Naive thymus-derived CD8-positive, alpha-beta T cell (primary cell): ENCODE measurements around the gene EMD. TPM values are rescaled to one million over a fixed set of nuclear protein-coding genes. Genes with fewer than 3 reads are reported as not detected.
"Not testable (repeated sequence)": the region's sequence is repeated elsewhere in the genome, so short reads cannot be mapped to it uniquely, and the experiment has no call there.

Experiments
- ATAC-seq, 2 donors: fragments of 150-1000 bp; cut with Tn5 transposase in 1 of 2; sonication (Bioruptor Pico), chemical (Tn5 transposase) in 1 of 2; 1 replicate in 1 of 2; 2 replicates in 1 of 2; pipeline ENCODE4 v1.10.0; 2021; ENCODE audit warnings: mild to moderate bottlenecking in 2 of 2, moderate library complexity in 2 of 2
- POLR2A ChIA-PET: fragments of 350-600 bp; sonication (Branson Sonifier 250); formaldehyde crosslinking; loops from one replicate; lab custom pipeline; 2021; ENCODE audit warnings: antibody characterized with exemption; lab: Charles Lee
- DNase-seq, 10 donors: peaks; one replicate each; pipeline versions ENCODE4 v3.0.0 to v3.0.0-alpha.2; 2020 to 2022
- H3K27ac Mint-ChIP-seq, 10 donors: one replicate each; pipeline ENCODE4 v1.8.0; 2020 to 2022; ENCODE audit warnings: mild to moderate bottlenecking in 10 of 10, mixed read lengths in 10 of 10, moderate library complexity in 4 of 10, inconsistent platforms in 1 of 10
- H3K27me3 Mint-ChIP-seq, 5 donors: one replicate each; pipeline ENCODE4 v1.8.0; 2021 to 2022; ENCODE audit warnings: mixed read lengths in 5 of 5
- H3K36me3 Mint-ChIP-seq, 3 donors: one replicate each; pipeline ENCODE4 v1.8.0; 2020 to 2022; ENCODE audit warnings: mixed read lengths in 3 of 3, mild to moderate bottlenecking in 2 of 3, inconsistent platforms in 1 of 3
- H3K4me1 Mint-ChIP-seq, 4 donors: one replicate each; pipeline ENCODE4 v1.8.0; 2021 to 2022; ENCODE audit warnings: mixed read lengths in 4 of 4
- H3K4me3 Mint-ChIP-seq, 10 donors: one replicate each; pipeline ENCODE4 v1.8.0; 2020 to 2022; ENCODE audit warnings: mild to moderate bottlenecking in 10 of 10, mixed read lengths in 10 of 10, moderate library complexity in 6 of 10, inconsistent platforms in 1 of 10
- H3K9me3 Mint-ChIP-seq, 9 donors: one replicate each; pipeline ENCODE4 v1.8.0; 2020 to 2022; ENCODE audit warnings: mixed read lengths in 9 of 9, mild to moderate bottlenecking in 3 of 9, inconsistent platforms in 1 of 9, moderate library complexity in 1 of 9
- polyA plus RNA-seq, 3 donors: library from polyadenylated mRNA; unstranded; fragments of 300-500 nt; fragmentation: Illumina TruSeq; gene quantifications; one replicate each; pipeline ENCODE4 v1.2.3, GENCODE V29; 2021
- total RNA-seq, 8 experiments: library from RNA in 2 of 8; stranded (reverse) in 2 of 8; gene quantifications; one replicate each; pipeline ENCODE4 v1.2.3 and lab custom pipeline; 2021 to 2026

Gene EMD
- total RNA-seq: 10 to 100 TPM; 90.4 to 95.4 TPM
- polyA plus RNA-seq: 10 to 100 TPM; 35.5 to 37.1 (median 35.7) TPM
- 44.6 to 99.4 (median 68.1) reads per million in 6 experiments for total RNA-seq (lab: John Stamatoyannopoulos, UW)

- peak within 1 kb of the TSS; percentile 74 to 97 (median 94) for H3K27ac Mint-ChIP-seq
- ATAC-seq: peak; percentile 79 to 82
- H3K4me1 Mint-ChIP-seq: peaks cover 2 to 23% (median 21%) of the 10 kb centered on the region in 4 donors
- H3K36me3 Mint-ChIP-seq: peaks cover 0 to 12% (median 0%) of the 10 kb centered on the region in 3 donors
- peak within 1 kb of the TSS; percentile 73 to 92 (median 84) for H3K4me3 Mint-ChIP-seq
- DNase-seq: peak; percentile 85 to 99 (median 96)
- no peaks in the 10 kb centered on the region for H3K9me3 Mint-ChIP-seq
- POLR2A ChIA-PET: interaction anchor here (0.5 to 2.7 kb wide), 17 partner anchors 9 to 453 kb away, joined by 3 to 24 read pairs (median 4); partner anchors contain the start of genes LAGE3, RPL10, SLC10A3 and TAFAZZIN
- no peaks in the 10 kb centered on the region for H3K27me3 Mint-ChIP-seq
Measured at GRCh38 chrX:154378799-154379568, at the start of gene EMD. Gene EMD, plus strand, starts transcription at chrX:154379295. Its CDS starts 190 bp downstream, at chrX:154379485.

- Mint-ChIP-seq H3K4me1 (peaks cover 13 to 51% (median 39%) of the 10 kb centered on the region in 4 donors), H3K4me3 (no peak overlapping the region), H3K36me3 (no peaks in the 10 kb centered on the region), H3K9me3 (no peaks in the 10 kb centered on the region), H3K27me3 (no peaks in the 10 kb centered on the region), H3K27ac (no peak overlapping the region)
- ATAC-seq (no peak), DNase-seq (no peak)
- POLR2A ChIA-PET: interaction anchor here (1.3 kb wide), 1 partner anchor 45 kb away, joined by 5 read pairs; no protein-coding TSS in a partner anchor
Measured at GRCh38 chrX:154332561-154332960, 46.5 kb upstream of the EMD start.

- Mint-ChIP-seq H3K9me3 (no peaks in the 10 kb centered on the region), H3K4me3 (peak overlapping the region in 1 of 10 donors; percentile 58), H3K27ac (peak overlapping the region in 1 of 10 donors; percentile 15), H3K36me3 (no peaks in the 10 kb centered on the region), H3K4me1 (peaks cover 9 to 45% (median 34%) of the 10 kb centered on the region in 4 donors), H3K27me3 (no peaks in the 10 kb centered on the region)
- DNase-seq (no peak), ATAC-seq (no peak)
- POLR2A ChIA-PET: interaction anchor here (1.3 kb wide), 1 partner anchor 45 kb away, joined by 5 read pairs; no protein-coding TSS in a partner anchor
Measured at GRCh38 chrX:154333116-154333515, 46.0 kb upstream of the EMD start.

GRCh38 chrX:154333837-154334271 is 45.2 kb upstream of the EMD start:
- DNase-seq: no peak
- no peaks in the 10 kb centered on the region for H3K36me3 Mint-ChIP-seq
- no peaks in the 10 kb centered on the region for H3K27me3 Mint-ChIP-seq
- H3K27ac Mint-ChIP-seq: peak overlapping the region in 8 of 10 donors; percentile 11 to 91 (median 52)
- peak in 1 of 2 donors; percentile 12 for ATAC-seq
- H3K4me1 Mint-ChIP-seq: peaks cover 7 to 40% (median 29%) of the 10 kb centered on the region in 4 donors
- no peaks in the 10 kb centered on the region for H3K9me3 Mint-ChIP-seq
- POLR2A ChIA-PET: interaction anchor here (1.3 kb wide), 1 partner anchor 44 kb away, joined by 5 read pairs; no protein-coding TSS in a partner anchor
- H3K4me3 Mint-ChIP-seq: peak overlapping the region in 6 of 10 donors; percentile 8 to 42 (median 26)

- H3K9me3 Mint-ChIP-seq: no peaks in the 10 kb centered on the region
- POLR2A ChIA-PET: interaction anchor here (1.2 kb wide), 1 partner anchor 8 kb away, joined by 3 read pairs; no protein-coding TSS in a partner anchor
- no peak for ATAC-seq
- no peak overlapping the region for H3K4me3 Mint-ChIP-seq
- peak overlapping the region in 6 of 10 donors; percentile 9 to 80 (median 26) for H3K27ac Mint-ChIP-seq
- H3K4me1 Mint-ChIP-seq: peaks cover 7 to 35% (median 25%) of the 10 kb centered on the region in 4 donors
- H3K27me3 Mint-ChIP-seq: no peaks in the 10 kb centered on the region
- DNase-seq: no peak
- H3K36me3 Mint-ChIP-seq: no peaks in the 10 kb centered on the region
Measured at GRCh38 chrX:154334496-154334895, 44.6 kb upstream of the EMD start.

- H3K36me3 Mint-ChIP-seq, POLR2A ChIA-PET, DNase-seq, H3K9me3 Mint-ChIP-seq, H3K27ac Mint-ChIP-seq, H3K4me1 Mint-ChIP-seq, H3K4me3 Mint-ChIP-seq, H3K27me3 Mint-ChIP-seq: not testable (repeated sequence)
- peak; percentile 75 for ATAC-seq
Measured at GRCh38 chrX:154341399-154342298, 37.4 kb upstream of the EMD start.

- H3K4me3 Mint-ChIP-seq, POLR2A ChIA-PET, H3K9me3 Mint-ChIP-seq, H3K36me3 Mint-ChIP-seq, H3K27me3 Mint-ChIP-seq, DNase-seq, H3K27ac Mint-ChIP-seq: not testable (repeated sequence)
- peaks cover 6 to 10% (median 8%) of the 10 kb centered on the region in 4 donors for H3K4me1 Mint-ChIP-seq
- ATAC-seq: peak in 1 of 2 donors; percentile 6
Measured at GRCh38 chrX:154343063-154343462, 36.0 kb upstream of the EMD start.

- H3K4me1 Mint-ChIP-seq: peaks cover 6 to 14% (median 12%) of the 10 kb centered on the region in 4 donors
- peak; percentile 12 to 22 for ATAC-seq
- DNase-seq, H3K9me3 Mint-ChIP-seq, H3K27me3 Mint-ChIP-seq, POLR2A ChIA-PET, H3K36me3 Mint-ChIP-seq, H3K27ac Mint-ChIP-seq, H3K4me3 Mint-ChIP-seq: not testable (repeated sequence)
Measured at GRCh38 chrX:154343620-154344019, 35.5 kb upstream of the EMD start.

GRCh38 chrX:154348114-154348531 is 31.0 kb upstream of the EMD start:
- no peaks in the 10 kb centered on the region for H3K27me3 Mint-ChIP-seq
- H3K4me3 Mint-ChIP-seq: peak overlapping the region in 6 of 10 donors; percentile 18 to 51 (median 23)
- peaks cover 0 to 22% (median 0%) of the 10 kb centered on the region in 3 donors for H3K36me3 Mint-ChIP-seq
- ATAC-seq (no peak), DNase-seq (no peak)
- no peaks in the 10 kb centered on the region for H3K9me3 Mint-ChIP-seq
- POLR2A ChIA-PET: interaction anchor here (1.2 to 6.4 kb wide), 5 partner anchors 10 to 31 kb away, joined by 3 to 101 read pairs (median 6); partner anchors contain the start of gene EMD
- peaks cover 6 to 50% (median 43%) of the 10 kb centered on the region in 4 donors for H3K4me1 Mint-ChIP-seq
- H3K27ac Mint-ChIP-seq: peak overlapping the region; percentile 46 to 97 (median 92)

GRCh38 chrX:154348646-154349358 is 30.3 kb upstream of the EMD start:
- H3K27ac Mint-ChIP-seq: peak overlapping the region in 8 of 10 donors; percentile 29 to 97 (median 96)
- DNase-seq (peak in 1 of 10 donors; percentile 58), ATAC-seq (no peak)
- peak overlapping the region in 3 of 10 donors; percentile 18 to 62 (median 18) for H3K4me3 Mint-ChIP-seq
- H3K27me3 Mint-ChIP-seq: no peaks in the 10 kb centered on the region
- POLR2A ChIA-PET: interaction anchor here (1.0 to 6.4 kb wide), 6 partner anchors 9 to 49 kb away, joined by 3 to 101 read pairs (median 6); partner anchors contain the start of genes EMD and FLNA
- peaks cover 0 to 28% (median 0%) of the 10 kb centered on the region in 3 donors for H3K36me3 Mint-ChIP-seq
- H3K9me3 Mint-ChIP-seq: no peaks in the 10 kb centered on the region
- peaks cover 6 to 57% (median 46%) of the 10 kb centered on the region in 4 donors for H3K4me1 Mint-ChIP-seq

- no peak for ATAC-seq
- POLR2A ChIA-PET: interaction anchor here (0.9 to 6.4 kb wide), 9 partner anchors 8 to 198 kb away, joined by 3 to 101 read pairs (median 7); partner anchors contain the start of genes EMD, FLNA and IKBKG
- H3K9me3 Mint-ChIP-seq: no peaks in the 10 kb centered on the region
- peaks cover 6 to 61% (median 48%) of the 10 kb centered on the region in 4 donors for H3K4me1 Mint-ChIP-seq
- peaks cover 0 to 30% (median 0%) of the 10 kb centered on the region in 3 donors for H3K36me3 Mint-ChIP-seq
- peak in 1 of 10 donors; percentile 59 for DNase-seq
- H3K27ac Mint-ChIP-seq: peak overlapping the region in 8 of 10 donors; percentile 19 to 95 (median 82)
- H3K27me3 Mint-ChIP-seq: no peaks in the 10 kb centered on the region
- peak overlapping the region in 5 of 10 donors; percentile 7 to 62 (median 45) for H3K4me3 Mint-ChIP-seq
Measured at GRCh38 chrX:154349359-154349935, 29.6 kb upstream of the EMD start.
